HPDE6-E6E7 (cell line): ENCODE results near the gene HOXB7.

Source experiments
- DNase-seq: peaks from one replicate; pipeline ENCODE4 v3.0.0; 2011; ENCODE audit warnings: missing footprints; ENCODE audit errors: extremely low spot score

The HOXB7 gene

DNA sequence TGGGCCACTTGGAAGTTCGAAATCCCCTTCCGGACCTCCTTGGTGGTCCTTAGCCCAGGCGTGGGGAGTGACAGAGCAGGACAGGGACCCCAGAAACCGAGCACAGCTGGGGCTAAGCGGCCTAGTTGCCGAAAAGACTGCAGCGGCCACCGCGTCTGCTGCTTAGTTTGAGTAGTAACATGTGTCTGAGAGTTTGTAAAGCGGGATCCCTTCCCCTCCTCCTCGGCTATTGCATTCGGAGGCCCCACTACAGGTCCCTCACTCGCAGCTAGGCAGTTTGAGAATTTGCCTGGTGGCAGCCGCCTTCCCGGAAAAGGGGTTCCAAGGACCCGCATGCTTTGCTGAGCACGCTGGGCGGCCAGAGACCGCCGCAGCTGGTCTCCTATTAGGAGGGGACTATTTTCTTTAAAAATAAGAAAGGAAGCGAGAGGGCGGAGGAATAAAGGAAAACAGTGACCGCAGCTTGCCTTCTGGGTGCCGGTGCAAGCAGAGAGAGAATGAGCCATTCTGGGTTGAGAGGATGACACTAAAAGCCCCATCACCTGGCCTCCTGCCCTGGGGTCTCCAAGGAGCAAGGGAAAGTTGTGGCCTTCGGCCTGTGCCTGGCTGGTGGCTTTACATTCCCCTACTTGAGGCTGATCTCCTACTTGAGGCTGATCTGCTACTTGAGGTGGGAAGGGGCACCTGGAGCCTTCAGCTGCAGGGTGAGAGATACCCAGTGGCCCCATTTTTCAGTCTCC lies 16.1 kb downstream of the HOXB7 start:
- DNase-seq = no peak

DNA sequence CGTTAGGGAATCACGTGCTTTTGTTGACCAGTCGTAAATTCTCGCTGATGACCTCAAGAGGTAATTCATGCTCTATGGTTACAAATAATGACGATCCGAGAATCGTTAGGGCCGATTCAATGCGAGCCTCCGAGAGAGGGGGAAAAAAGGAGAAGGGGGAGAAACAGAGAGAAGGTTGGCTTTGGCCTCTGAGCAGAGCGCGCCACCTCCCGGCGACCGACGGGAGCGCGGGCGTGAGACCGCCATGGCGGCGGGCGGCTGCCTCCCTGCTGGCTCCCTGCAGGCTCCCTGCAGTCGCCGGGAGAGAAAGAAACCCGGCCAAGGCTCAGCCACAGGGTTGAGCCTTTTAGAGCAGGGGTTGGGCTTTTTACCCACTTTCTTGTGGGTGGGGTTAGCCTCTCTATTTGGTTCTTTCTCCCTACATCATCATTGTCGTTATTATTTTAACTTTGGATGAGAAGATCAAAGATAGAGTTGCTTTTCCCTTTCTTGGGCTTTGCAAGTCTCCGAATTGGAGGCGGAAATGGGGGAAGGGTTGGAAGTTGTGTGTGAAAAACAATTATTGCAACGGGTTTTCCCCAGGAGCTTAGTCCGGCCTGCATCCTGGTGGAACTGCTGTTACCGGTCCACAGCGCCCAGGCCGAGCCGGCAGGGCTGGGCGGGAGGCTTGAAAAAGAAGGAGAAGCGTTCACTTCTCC lies 16.8 kb downstream of the HOXB7 start:
- peak; percentile 80 for DNase-seq

- no peak for DNase-seq
Measured at GRCh38 chr17:48593126-48593829, 17.5 kb downstream of the HOXB7 start, which contains the start of gene HOXB5. TSS of gene HOXB5 (minus strand) at chr17:48593779. CDS start at chr17:48593682, 97 bp downstream.

DNA sequence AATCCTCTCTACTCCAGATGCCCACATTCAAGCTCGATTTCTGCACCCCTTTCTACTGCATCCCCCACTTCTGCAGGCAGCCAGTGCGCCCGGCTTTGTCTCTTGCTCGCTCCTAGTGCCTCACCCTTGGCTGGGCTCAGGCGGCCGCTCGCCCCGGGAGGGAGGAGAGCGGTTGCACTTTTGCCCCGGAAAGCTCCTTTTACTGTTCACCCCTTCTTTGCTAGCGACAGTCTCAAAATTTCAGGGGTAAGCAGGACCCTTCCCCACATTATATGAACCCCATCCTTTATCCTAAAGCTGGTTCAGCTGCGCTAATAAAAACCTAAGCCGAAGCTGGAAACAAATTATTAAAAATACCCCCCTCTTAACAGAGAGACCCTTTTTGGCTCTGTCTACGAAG lies 18.2 kb downstream of the HOXB7 start:
- no peak for DNase-seq

GRCh38 chr17:48592057-48592514 lies 18.7 kb downstream of the HOXB7 start:
- DNase-seq = no peak

DNA sequence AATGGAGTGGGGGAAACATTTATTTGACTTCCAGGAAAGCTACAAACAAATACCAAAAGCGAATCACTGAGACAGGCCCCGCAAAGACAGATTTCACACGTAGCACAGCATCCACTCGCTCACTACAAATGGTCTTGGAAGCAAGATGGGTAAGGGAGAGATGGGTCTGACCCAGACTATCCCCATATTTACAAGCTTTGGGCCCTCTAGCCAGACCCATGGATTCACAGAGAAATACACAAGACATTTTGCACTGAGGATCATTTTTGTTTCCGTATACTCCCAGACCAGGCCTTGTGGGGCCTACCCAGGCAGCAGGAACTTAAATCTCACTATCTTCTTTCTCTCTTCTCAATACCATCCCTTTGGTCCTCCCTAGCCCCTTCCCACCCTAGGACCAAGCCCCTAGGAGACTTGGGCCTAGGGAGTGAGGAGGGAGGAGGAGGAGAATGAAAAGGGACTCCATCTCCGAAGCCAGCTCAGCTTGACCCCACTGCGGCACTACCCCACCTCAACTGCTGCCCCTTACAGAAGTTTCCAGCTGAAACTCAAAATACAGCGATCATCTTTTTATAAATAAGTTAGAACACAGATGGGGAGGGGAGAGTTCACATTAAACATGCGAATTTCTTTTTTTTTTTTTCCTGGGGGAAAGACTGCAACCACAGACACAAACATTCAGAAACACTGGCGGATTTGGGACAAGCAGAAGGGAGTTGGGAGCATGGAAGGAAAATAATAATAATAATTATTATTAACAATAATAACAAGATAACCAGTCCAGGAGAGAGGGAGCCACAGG lies 19.4 kb downstream of the HOXB7 start:
- DNase-seq = no peak

- no peak for DNase-seq
Measured at GRCh38 chr17:48590607-48591161, 20.1 kb downstream of the HOXB7 start.

DNA sequence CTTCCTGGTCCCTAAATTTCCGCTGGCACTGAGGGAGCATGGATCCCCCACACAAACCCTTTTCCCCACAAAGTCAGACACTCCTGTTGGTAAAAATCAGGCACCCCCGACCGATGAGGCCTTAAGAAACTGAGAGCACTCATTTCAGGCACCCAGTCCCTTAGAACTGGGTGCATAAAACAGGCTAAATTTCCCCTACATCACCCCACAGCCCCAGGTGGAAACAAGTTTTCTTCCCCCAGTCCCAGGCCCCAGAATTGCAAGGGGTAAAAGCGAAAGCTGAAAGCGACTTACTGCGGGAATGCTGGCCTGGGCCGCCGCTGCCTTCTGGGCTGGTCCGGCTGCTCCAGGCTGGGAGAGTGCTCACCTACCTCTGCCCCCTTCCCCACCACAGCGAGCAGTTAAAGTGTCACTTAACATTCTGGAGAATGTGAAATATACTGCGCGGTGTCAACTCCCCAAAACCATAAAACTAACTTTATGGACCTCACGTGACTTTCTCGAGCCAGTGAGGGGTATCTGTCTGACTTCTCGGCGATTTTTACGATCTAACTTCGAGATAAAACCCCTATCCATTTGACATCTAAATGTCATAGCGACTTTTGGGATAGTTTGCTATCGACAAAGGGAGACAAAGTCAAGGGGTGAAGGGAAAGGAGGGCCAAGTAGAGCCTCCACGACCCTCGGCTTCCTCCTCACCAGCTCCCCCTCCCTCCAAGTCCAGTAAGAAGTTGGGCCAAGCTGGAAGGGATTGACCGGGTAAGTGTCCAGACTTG lies 20.8 kb downstream of the HOXB7 start, which contains the start of gene HOXB3:
HOXB3 (minus strand) TSS at position 411 of the 776 bp plus-strand sequence. CDS start 37,767 bp downstream, outside the sequence.
- no peak for DNase-seq

DNA sequence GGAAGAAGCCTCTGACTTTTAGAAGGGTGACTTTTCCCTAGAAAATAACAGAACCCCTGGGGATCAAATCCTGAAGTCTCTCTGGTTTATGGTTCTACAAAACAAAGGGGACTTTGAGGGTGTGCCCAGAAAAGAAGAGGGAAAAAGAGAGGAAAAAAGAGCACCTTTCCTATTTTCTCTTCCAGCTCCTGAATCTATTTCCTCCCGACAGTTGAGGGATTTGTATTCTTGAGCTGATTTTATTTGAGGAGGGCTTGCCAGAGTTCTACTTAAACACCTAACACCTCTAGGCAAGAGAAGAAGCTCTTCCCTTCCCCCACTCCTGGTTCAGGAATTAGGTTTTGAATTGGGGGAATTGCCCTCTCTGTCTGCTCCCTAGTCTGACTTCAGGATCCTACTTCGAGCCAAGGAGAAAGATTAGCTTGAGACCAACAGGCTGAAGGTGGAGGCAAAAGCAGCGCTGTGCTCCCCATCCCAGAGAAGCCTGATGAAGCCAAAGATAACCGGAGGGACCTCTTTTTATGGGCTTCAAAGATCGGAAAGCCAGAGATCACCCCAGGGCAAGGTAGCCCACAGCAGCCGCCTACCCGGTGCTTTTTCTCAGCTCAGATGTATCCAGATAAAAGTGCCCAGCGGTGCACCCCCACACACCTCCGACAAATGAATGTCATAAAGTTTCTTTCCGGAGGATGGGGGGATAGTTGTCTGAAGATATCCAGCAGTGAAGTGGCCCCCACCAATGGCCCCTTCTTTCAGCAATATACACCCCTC lies 21.6 kb downstream of the HOXB7 start:
- DNase-seq = no peak

- DNase-seq = no peak
Measured at GRCh38 chr17:48588528-48588927, 22.3 kb downstream of the HOXB7 start.

DNA sequence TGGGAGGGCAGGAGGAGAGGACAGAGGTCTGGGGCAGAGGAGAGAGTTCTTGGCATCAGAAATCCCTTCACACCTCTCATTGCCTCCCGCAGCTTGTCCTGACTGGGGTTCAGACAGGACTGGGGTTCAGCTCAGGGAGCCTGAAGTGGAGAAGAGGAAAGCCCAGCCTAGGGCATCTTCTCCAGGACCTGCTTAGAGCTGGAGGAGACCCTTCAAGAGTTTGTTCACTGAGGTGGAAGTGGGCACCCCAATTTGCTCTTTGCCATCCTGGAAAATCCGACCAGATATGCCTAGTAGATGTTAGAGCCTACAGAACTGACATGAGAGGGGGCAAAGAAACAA lies 22.8 kb downstream of the HOXB7 start:
- DNase-seq = no peak

DNA sequence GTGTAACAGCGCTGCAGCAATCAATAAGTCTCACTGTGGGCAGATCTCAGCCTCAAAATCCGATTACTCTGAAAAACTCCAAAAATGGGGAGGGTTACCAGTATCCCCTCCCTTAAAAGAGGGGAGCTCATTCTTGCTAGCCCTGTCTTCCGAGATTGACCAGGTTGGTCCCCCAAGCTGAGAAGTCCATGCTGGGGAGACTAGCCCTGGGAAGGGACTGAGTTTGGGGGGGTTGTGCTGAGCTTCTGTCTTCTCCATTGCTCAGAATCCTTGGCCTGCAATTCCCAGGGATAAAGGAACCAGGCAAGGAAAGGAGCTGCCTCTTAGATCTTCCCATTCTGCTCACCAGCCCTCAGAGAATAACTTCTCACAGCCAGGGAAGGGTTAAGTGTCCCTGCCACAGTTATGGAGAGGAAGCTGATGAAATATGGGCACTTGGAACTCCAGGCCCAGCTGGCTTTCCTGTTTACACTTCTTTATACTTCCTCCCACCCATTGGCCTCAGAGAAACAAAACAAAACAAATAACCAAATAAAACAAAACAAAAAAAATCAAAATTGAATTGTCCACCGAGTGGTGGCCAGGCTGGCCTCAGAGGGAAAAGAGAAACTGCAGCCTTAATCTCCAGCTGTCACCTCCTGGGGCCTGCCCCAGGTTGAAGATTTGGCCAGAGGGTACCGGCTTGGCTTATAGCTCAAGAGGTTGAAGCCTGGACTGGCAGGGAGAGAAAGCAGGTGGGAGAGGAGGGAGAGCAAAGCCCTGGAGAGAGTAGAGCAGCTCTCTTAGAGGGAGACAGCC lies 23.3 kb downstream of the HOXB7 start:
- no peak for DNase-seq

DNA sequence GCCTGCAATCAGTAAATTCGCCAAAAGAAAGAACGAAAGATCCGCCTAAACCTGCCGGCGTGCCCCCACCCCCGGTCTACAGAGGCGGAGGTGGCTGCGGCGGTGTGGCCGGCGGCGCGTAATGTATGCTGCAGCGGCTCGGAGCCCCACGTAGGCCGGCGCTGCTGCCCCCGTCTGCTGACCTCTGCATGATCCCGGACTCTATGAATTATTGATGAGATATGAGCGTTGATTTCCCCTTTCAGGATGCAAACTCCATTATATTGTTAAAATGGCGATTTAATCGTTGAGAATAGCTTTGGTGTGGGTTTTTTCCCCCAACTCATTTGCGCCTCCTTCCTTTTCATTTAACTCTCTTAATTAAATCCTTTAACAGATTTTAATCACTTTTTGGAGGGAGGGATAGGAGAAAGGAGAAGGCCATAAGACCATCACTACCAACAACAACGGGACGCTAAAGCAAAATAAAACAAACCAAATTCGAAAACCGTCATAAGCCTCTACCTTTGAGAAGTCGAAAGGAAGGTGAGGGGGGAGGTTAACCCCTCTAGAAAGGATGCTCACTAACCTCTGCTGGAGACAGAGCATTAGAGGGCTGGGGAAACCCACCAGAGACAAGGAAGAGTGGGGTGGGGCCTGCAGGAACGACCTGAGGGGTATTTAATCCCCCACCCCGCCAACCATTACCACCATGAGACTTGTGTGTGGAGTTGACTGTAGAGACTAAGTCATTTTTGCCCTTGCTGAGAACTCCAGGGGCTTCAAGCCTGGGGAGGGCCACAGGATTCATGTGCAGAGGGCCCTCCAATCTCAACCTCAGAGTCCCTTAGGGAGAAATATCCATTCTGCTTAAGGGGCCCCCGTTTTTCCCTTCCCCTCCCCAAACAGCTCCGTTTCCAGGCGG lies 24.2 kb downstream of the HOXB7 start:
- DNase-seq = no peak

- no peak for DNase-seq
Measured at GRCh38 chr17:48584223-48584741, 26.5 kb downstream of the HOXB7 start.

GRCh38 chr17:48583708-48584222 lies 27.1 kb downstream of the HOXB7 start:
- DNase-seq = no peak

DNA sequence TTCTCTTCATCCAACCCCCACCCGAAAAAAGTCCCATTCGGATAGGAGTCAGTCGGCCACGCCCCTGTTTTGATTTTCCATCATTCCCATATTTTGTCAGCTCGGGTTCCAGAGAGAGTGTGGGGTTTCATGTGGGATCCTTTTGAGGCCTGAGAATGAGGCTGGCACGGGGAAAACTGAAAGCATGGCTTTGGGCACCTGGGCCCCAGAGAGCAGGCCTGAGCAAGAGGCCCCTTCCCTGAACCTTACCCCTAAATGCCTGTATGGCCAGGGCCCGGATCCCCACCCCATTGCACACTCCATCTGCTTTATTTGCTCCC lies 28.1 kb downstream of the HOXB7 start:
- no peak for DNase-seq

- DNase-seq = no peak
Measured at GRCh38 chr17:48579760-48580554, 30.9 kb downstream of the HOXB7 start.
